ENCODE results near the gene KRT2.
"Not testable (repeated sequence)": the region's sequence is repeated elsewhere in the genome, so short reads cannot be mapped to it uniquely, and the experiment has no call there.

The KRT2 gene

GRCh38 chr12:52684431-52684830 lies 32.4 kb upstream of the KRT2 start:
- DNase-seq (ENCODE audit: low read depth), result no peak

GRCh38 chr12:52683575-52684300 lies 31.7 kb upstream of the KRT2 start:
- DNase-seq (ENCODE audit: low read depth), result no peak

GRCh38 chr12:52682938-52683574 lies 31.0 kb upstream of the KRT2 start:
- no peak for DNase-seq (ENCODE audit: low read depth)

GRCh38 chr12:52682381-52682660 lies 30.3 kb upstream of the KRT2 start:
- DNase-seq (ENCODE audit: low read depth), result no peak

- peak; percentile 12 for DNase-seq (ENCODE audit: low read depth)
These were observed 29.7 kb upstream of the KRT2 start for GRCh38 chr12:52681526-52682380.

GRCh38 chr12:52680363-52680762 lies 28.4 kb upstream of the KRT2 start, which contains the start of gene KRT1:
KRT1 (minus strand) TSS chr12:52680407; CDS start chr12:52680348, 59 bp downstream.
- no peak for DNase-seq (ENCODE audit: low read depth)

- DNase-seq (ENCODE audit: low read depth), result no peak
These were observed 27.9 kb upstream of the KRT2 start for GRCh38 chr12:52679875-52680274.

GRCh38 chr12:52677671-52678070 lies 25.7 kb upstream of the KRT2 start:
- no peak for DNase-seq (ENCODE audit: low read depth)

- DNase-seq (ENCODE audit: low read depth), result no peak
These were observed 25.1 kb upstream of the KRT2 start for GRCh38 chr12:52677126-52677525.

GRCh38 chr12:52676163-52676562 lies 24.2 kb upstream of the KRT2 start:
- DNase-seq (ENCODE audit: low read depth), result no peak

GRCh38 chr12:52675301-52675701 lies 23.3 kb upstream of the KRT2 start:
- DNase-seq (ENCODE audit: low read depth), result no peak

GRCh38 chr12:52674433-52674775 lies 22.4 kb upstream of the KRT2 start:
- DNase-seq (ENCODE audit: low read depth), result no peak

- DNase-seq (ENCODE audit: low read depth), result no peak
These were observed 21.9 kb upstream of the KRT2 start for GRCh38 chr12:52673713-52674432.

- no peak for DNase-seq (ENCODE audit: low read depth)
These were observed 21.2 kb upstream of the KRT2 start for GRCh38 chr12:52673217-52673616.

GRCh38 chr12:52672321-52672933 lies 20.4 kb upstream of the KRT2 start:
- no peak for DNase-seq (ENCODE audit: low read depth)

- DNase-seq (ENCODE audit: low read depth), result no peak
These were observed 18.9 kb upstream of the KRT2 start for GRCh38 chr12:52670961-52671360.

- DNase-seq (ENCODE audit: low read depth), result no peak
These were observed 18.5 kb upstream of the KRT2 start for GRCh38 chr12:52670506-52670905.

GRCh38 chr12:52669941-52670340 lies 17.9 kb upstream of the KRT2 start:
- DNase-seq (ENCODE audit: low read depth), result not testable (repeated sequence)

GRCh38 chr12:52669426-52669825 lies 17.4 kb upstream of the KRT2 start:
- DNase-seq (ENCODE audit: low read depth), result no peak

- DNase-seq (ENCODE audit: low read depth), result no peak
These were observed 15.9 kb upstream of the KRT2 start for GRCh38 chr12:52667931-52668330.

- no peak for DNase-seq (ENCODE audit: low read depth)
These were observed 15.5 kb upstream of the KRT2 start for GRCh38 chr12:52667509-52667908.

GRCh38 chr12:52666471-52666870 lies 14.5 kb upstream of the KRT2 start:
- DNase-seq (ENCODE audit: low read depth), result no peak
